Subcutaneous adipose tissue (tissue), 4 donors: ENCODE results near the gene IL27RA. TPM values are rescaled to one million over a fixed set of nuclear protein-coding genes. Genes with fewer than 3 reads are reported as not detected.

ENCODE experiments used
- CTCF ChIP-seq: fragments of 450-650 bp; IDR thresholded peaks from one replicate; pipeline ENCODE4 v1.5.1; 2016; ENCODE audit warnings: low read depth, mild to moderate bottlenecking, control low read depth, antibody characterized with exemption, moderate library complexity
- total RNA-seq, 4 donors: library from RNA; depleted of rRNA; stranded (reverse); fragments of >200 nt; gene quantifications; one replicate each; pipeline ENCODE4 v1.1.0, GENCODE V29; 2016

Gene IL27RA
- total RNA-seq, result 1 to 10 TPM; 4.1 to 7.0 (median 6.2) TPM

- no peak for TF ChIP-seq CTCF
Observed at GRCh38 chr19:14031719-14032480, at the start of gene IL27RA. IL27RA (plus strand) TSS chr19:14031762; CDS start chr19:14031873, 111 bp downstream.

- TF ChIP-seq CTCF, result no peak
Observed at GRCh38 chr19:13981988-13982501, 49.5 kb upstream of the IL27RA start.

GRCh38 chr19:13982773-13983172, 48.8 kb upstream of the IL27RA start:
- no peak for TF ChIP-seq CTCF

- no peak for TF ChIP-seq CTCF
Observed at GRCh38 chr19:13983213-13983889, 48.2 kb upstream of the IL27RA start.

- no peak for TF ChIP-seq CTCF
Observed at GRCh38 chr19:13984186-13984585, 47.4 kb upstream of the IL27RA start.

- no peak for TF ChIP-seq CTCF
Observed at GRCh38 chr19:13984875-13985741, 46.5 kb upstream of the IL27RA start.
